Adipocyte (in vitro differentiated cells): ENCODE data around the gene APOBEC3H.
"Not testable (repeated sequence)": the region's sequence is repeated elsewhere in the genome, so short reads cannot be mapped to it uniquely, and the experiment has no call there.

Experiments used
- DNase-seq: peaks from one replicate; pipeline ENCODE4 v3.0.0-alpha.2; 2015; ENCODE audit warnings: low read depth
- H3K27me3 ChIP-seq: replicated peaks from 2 replicates; pipeline ENCODE4 v1.7.0; 2013; ENCODE audit warnings: mild to moderate bottlenecking, low read length, moderate library complexity; ENCODE audit not compliant: control insufficient read depth, insufficient read depth
- H3K36me3 ChIP-seq: 2 replicates; pipeline ENCODE4 v1.7.0; 2013; ENCODE audit warnings: low read length, mild to moderate bottlenecking, moderate library complexity; ENCODE audit not compliant: control insufficient read depth, insufficient read depth, severe bottlenecking
- H3K4me1 ChIP-seq: 2 replicates; pipeline ENCODE4 v1.7.0; 2013; ENCODE audit warnings: mild to moderate bottlenecking, low read length, moderate library complexity; ENCODE audit not compliant: control insufficient read depth, insufficient read depth
- H3K4me3 ChIP-seq: 2 replicates; pipeline ENCODE4 v1.7.0; 2013; ENCODE audit warnings: mild to moderate bottlenecking, low read length, moderate library complexity
- H3K9ac ChIP-seq: 2 replicates; pipeline ENCODE4 v1.7.0; 2013; ENCODE audit warnings: mild to moderate bottlenecking, low read length, moderate library complexity
- H3K9me3 ChIP-seq: 2 replicates; pipeline ENCODE4 v1.7.0; 2013; ENCODE audit warnings: mild to moderate bottlenecking, low read length, moderate library complexity; ENCODE audit not compliant: control insufficient read depth

APOBEC3H gene

DNA sequence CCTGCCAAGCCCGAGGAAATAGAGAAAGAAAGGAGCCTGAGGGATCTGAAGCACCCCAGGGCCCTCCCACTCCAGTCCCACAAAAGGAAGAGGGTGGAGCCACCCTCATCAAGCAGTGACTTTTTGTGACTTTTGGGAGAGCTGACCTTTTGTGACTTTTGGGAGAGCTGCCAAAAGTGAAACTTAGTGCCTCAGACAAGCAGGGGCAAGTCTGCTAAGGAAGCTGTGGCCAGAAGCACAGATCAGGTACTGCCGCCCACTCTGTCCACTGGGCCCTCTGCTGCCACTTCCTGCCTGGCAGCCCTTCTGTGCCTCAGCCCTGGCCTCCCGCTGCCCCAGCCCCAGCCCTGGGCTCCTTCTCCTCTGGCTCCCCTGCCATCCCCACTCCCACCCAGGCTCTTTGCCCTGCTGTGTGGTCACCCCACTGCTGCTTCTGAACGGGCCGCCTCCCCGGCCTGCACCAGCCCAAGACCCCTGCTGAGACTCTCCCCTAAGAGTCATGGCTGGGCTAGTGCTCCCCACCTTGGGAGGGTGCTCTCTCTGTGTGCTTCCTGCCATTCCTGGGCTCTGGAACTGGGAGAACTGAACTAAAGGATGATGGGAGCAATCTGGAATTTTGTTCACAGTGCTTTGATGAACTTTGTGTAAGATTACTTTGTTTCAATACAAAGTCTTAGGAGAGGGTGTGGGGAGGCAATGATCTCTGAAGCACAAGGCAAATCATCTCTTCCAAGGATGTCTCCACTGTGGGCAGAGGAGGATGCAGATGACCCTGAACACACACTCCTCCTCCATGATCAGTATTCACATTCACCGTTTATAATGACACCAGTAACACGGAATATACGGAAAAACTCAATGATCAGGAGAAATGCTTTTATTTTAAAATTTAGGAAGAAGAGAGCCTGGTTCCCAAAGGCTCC lies at the start of gene APOBEC3H:
TSS of gene APOBEC3H (plus strand) at position 147 of the 923 bp plus-strand sequence. CDS start 3,035 bp downstream, outside the sequence.
- DNase-seq: peak; percentile 6
- Histone ChIP-seq H3K27me3 (peaks cover 8% of the 10 kb centered on the region), H3K4me1 (peaks cover 6% of the 10 kb centered on the region), H3K9me3 (no peaks in the 10 kb centered on the region), H3K36me3 (no peaks in the 10 kb centered on the region), H3K9ac (no peak within 1 kb of the TSS), H3K4me3 (no peak within 1 kb of the TSS)

DNA sequence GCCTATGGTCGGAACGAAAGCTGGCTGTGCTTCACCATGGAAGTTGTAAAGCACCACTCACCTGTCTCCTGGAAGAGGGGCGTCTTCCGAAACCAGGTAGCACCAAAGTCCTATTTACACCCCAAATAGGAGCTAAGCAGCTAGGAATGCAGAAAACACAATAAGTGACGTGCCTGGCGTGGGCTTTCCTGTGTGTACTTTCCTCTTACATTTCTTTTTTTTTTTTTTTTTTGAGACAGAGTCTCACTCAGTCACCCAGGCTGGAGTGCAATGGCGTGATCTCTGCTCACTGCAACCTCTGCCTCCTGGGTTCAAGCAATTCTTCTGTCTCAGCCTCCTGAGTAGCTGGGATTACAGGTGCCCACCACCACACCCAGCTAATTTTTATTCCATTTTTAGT lies 47.6 kb upstream of the APOBEC3H start:
- not testable (repeated sequence) for DNase-seq, H3K9ac ChIP-seq, H3K27me3 ChIP-seq, H3K4me1 ChIP-seq, H3K36me3 ChIP-seq, H3K4me3 ChIP-seq, H3K9me3 ChIP-seq

DNA sequence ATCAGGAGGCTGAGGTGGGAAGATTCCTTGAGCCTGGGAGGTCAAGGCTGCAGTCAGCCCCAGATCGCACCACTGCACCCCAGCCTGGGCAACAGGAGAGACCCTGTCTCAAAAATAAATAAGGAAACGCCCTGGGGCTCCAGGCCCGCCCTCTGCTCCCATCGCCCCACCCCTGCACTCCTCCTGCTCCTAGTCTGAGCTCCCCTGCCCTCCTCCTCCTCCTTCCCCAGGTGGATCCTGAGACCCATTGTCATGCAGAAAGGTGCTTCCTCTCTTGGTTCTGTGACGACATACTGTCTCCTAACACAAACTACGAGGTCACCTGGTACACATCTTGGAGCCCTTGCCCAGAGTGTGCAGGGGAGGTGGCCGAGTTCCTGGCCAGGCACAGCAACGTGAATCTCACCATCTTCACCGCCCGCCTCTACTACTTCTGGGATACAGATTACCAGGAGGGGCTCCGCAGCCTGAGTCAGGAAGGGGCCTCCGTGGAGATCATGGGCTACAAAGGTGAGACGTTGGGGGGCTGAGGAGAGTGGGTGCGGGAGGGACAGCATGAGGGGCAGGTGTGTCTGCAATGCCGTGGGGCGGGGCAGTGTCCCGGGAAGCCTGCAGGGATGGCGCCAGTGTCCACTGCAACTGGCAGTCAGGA lies 45.1 kb upstream of the APOBEC3H start:
- not testable (repeated sequence) for H3K36me3 ChIP-seq, H3K4me1 ChIP-seq, H3K9me3 ChIP-seq, DNase-seq, H3K4me3 ChIP-seq, H3K27me3 ChIP-seq, H3K9ac ChIP-seq

DNA sequence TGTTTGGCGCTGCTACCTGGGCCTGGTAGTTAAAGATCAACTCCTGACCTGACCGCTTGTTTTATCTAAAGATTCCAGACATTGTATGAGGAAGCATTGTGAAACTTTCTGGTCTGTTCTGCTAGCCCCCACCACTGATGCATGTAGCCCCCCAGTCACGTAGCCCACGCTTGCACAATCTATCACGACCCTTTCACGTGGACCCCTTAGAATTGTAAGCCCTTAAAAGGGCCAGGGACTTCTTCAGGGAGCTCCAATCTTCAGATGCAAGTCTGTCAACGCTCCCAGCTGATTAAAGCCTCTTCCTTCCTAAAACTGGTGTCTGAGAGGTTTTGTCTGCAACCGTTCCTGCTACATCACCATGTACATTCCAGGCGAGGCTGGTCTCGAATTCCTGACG lies 41.4 kb upstream of the APOBEC3H start:
- no peak overlapping the region for H3K4me3 ChIP-seq
- DNase-seq: no peak

DNA sequence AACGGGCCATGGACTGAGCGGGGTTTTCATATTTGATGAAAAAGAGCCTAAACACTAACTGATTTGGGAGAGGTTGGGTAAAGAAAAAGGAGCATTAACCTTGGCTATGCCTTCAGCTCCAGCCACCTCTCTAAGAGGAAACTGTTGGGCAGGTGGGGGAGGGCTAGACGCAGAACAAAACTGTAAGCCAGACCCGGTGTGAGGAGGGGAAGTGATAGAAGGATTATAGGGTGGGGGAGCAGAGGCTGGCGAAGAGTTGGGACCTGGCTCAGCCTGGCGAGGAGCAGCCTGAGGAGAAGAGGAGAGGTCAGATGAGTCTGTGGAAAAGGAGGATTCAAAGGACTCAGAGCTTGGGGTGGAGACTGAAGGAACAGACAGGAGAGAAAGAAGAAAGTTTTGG lies 35.8 kb upstream of the APOBEC3H start:
- not testable (repeated sequence) for DNase-seq, H3K27me3 ChIP-seq, H3K4me3 ChIP-seq, H3K36me3 ChIP-seq, H3K9ac ChIP-seq, H3K4me1 ChIP-seq, H3K9me3 ChIP-seq

More for the DNA sequence above, 41.4 kb upstream of the APOBEC3H start:
- peaks cover 10% of the 10 kb centered on the region for H3K9me3 ChIP-seq
- no peak overlapping the region for H3K9ac ChIP-seq
- H3K36me3 ChIP-seq: no peaks in the 10 kb centered on the region
- H3K4me1 ChIP-seq: no peaks in the 10 kb centered on the region
- H3K27me3 ChIP-seq: peaks cover 6% of the 10 kb centered on the region

DNA sequence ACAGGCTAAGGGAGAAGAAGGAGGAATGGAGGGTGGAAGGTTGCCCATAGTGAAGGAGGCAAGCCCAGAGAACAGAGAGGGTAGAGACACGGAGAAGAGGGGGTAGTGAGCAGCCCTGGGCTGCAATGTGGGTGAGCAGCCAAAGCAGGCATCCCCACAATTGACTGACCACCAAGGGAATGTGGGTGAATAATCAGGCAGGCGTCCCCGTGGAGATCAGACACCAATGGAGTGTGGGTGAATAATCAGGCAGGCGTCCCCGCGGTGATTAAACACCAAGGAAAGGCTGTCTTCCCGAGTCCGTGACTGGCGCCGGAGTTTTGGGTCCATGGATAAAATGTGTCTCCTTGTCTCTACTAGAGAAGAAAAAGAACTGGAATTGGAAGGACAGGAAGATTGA lies 35.1 kb upstream of the APOBEC3H start:
- H3K36me3 ChIP-seq, H3K27me3 ChIP-seq, DNase-seq, H3K4me3 ChIP-seq, H3K4me1 ChIP-seq, H3K9me3 ChIP-seq, H3K9ac ChIP-seq: not testable (repeated sequence)

GRCh38 chr22:39063904-39064303 lies 33.1 kb upstream of the APOBEC3H start:
- not testable (repeated sequence) for H3K4me3 ChIP-seq, H3K36me3 ChIP-seq, H3K4me1 ChIP-seq, H3K9ac ChIP-seq, DNase-seq, H3K9me3 ChIP-seq
- H3K27me3 ChIP-seq: peaks cover 16% of the 10 kb centered on the region

GRCh38 chr22:39066442-39067276 lies 30.4 kb upstream of the APOBEC3H start:
- not testable (repeated sequence) for H3K36me3 ChIP-seq, H3K9me3 ChIP-seq, H3K4me3 ChIP-seq, H3K4me1 ChIP-seq, H3K9ac ChIP-seq, DNase-seq
- H3K27me3 ChIP-seq: peaks cover 16% of the 10 kb centered on the region

DNA sequence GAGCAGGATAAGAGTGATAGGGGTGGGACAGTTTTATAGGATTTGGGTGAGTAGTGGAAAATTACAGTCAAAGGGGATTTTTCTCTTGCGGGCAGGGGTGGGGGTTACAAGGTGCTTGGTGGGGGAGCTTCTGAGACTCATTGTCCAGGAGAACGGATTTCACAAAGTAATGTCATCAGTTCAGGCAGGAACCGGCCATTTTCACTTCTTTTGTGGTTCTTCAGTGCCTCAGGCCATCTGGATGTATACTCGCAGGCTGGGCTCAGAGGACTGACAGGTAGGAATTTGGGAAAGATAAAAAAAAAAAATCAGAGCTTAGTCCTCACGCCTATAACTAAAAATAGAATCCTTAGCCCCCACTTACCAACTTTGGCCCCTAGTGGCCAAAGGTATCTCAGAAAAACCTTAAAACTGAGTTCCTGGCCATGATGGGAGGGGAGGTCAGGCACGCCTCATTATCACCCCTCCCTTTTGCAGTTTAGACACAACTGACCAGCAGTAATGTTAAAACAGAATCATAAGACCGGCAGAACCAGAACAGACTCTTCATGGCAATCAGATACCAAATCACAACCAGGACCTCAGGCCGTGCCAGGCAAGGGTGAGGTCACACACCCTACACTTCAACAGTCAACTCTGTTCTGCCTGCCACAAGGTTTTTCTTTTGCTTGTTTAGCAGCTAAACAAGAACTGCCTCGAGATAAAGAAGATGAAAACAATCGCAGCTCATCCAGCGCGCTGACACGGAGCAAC lies 28.8 kb upstream of the APOBEC3H start:
- Histone ChIP-seq H3K9me3 (peaks cover 3% of the 10 kb centered on the region), H3K36me3 (no peaks in the 10 kb centered on the region), H3K4me3 (no peak overlapping the region), H3K4me1 (no peaks in the 10 kb centered on the region), H3K9ac (no peak overlapping the region), H3K27me3 (peaks cover 16% of the 10 kb centered on the region)
- no peak for DNase-seq

GRCh38 chr22:39070186-39070585 lies 26.9 kb upstream of the APOBEC3H start:
- Histone ChIP-seq H3K9me3 (peaks cover 3% of the 10 kb centered on the region), H3K4me3 (no peak overlapping the region), H3K36me3 (no peaks in the 10 kb centered on the region), H3K27me3 (peaks cover 16% of the 10 kb centered on the region), H3K9ac (no peak overlapping the region), H3K4me1 (no peaks in the 10 kb centered on the region)
- DNase-seq: no peak
